NCI-H1417 (cell line): ENCODE measurements around the gene UBE2B.
A peak's percentile ranks its signal among the peaks of the same experiment; 100 is the strongest.

Experiments
- DNase-seq, 3 experiments: peaks; one replicate each; lab custom pipeline; 2025; lab: John Stamatoyannopoulos, UW

Gene UBE2B

DNA sequence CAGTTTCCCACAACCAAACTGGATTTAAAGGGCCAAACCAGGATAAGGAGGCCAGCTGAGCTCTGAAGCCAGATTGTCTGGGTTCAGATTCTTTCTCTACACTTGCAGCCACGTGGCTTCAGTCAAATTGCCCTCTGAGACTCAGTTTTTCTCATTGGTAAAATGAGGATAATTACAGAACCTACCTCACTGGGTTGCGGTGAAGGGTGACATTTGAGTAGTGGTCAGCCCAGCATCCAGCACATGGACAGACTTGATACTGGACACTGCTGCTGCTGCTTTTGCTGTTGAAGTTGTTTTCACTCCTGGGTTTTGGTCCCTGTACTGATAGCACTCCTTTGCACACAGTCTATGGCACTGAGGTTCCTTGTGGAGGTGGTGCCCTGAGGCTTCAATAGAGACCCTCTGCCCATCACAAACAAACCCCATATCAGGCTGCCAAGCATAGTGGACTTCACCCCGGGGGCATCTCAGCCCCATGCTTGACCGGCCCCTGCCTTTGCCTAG lies 66.0 kb downstream of the UBE2B start:
- no peak for DNase-seq

DNA sequence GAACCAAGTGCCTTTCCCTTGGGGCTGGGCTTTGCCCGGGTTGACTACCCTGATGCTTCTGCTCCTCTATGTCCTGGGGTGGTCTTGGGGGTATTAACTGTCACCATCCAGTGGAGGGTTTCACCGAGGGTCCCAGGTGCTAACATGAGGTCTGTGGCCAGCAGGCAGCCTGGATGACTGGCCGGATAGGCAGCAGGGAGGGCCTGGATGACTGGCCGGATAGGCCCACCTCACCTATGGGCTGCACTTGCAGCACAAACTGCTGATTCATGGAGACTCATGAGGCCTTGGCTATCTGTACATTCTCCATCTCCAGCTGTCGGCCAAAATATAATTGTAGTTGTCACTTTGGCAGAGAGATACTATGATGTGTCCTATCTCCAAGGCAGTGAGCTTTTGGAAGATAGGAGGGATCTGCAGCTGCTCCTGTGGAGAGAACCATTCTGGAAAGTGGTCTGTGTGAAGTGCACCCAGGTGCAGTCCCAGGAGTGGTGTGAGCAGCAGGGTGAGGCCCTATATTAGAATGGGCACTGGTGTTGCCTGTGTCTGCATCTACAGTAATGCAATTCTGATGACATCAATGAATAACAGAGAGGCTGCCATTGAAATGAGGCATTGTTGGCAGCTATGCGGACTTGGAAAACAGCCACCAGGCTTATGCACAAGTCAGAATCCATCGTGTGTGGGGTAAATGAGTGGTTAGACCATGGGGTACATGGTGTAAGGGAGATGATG lies 66.6 kb downstream of the UBE2B start:
- DNase-seq: no peak

DNA sequence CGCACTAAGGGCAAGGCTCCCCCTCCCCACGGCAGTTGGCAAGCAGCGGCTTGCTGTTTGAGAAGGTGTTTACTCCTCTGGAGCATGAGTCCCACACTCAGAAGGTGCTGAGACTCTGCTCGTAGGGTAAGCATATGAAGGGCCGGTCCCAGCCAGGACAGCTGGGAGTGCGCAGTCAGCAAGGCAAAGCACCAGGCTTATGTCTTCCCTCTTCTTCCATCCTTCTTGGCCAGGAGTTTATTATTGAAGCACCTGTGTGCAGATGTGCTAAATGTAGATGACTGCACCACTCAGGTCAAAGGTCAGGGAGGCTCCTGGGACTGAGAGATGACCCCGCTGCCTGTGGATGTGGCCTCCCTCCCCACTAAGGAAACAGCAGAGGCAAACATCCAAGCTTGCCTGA lies 67.4 kb downstream of the UBE2B start:
- DNase-seq: no peak

DNA sequence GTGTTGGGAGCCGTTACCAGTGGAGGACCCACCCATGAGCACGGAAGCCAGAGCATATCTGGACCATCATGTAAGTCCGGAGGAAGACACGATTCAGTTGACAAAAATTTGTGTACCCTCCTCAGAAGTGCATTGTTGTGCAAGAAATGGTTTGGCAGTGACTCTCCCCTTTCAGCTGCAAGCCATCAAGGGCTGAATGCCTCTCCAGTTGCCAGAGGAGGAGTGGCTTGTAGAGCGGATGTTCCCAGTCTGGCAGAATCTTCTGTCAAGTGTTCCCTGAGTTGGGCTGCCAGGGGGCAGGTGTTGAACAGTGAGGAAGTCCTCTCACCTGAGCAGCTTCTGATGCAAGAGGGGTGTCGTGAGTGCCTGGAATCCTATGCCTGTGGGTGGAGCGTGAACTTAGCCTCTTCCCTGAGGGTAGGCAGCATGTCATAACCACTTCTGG lies 67.9 kb downstream of the UBE2B start:
- DNase-seq: peak in 1 of 3 experiments; percentile 93

DNA sequence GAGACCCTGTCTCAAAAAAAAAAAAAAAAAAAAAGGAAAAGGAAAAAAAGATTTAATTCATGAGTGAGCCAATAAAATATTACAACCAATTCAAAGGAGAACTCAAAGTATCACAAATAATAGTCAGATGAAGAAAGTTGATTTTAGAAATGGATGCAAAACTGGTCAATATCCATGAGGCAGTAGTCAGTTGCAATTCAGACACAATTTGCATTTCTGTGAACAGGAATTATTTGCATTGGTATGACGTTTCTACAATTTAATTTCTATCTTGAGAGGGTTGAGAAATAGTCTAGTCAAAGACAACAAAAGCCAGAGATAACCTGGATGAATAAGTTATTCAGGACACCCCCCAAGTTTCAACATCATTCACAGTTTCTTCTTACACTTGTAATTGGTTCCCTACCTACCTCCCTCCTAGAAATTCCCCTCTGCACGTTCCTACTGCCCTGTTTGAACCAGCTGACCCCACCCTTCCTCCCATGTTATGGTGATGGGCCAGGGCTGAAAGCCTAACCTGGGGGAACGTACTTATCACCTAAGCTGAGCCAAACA lies 68.9 kb downstream of the UBE2B start:
- no peak for DNase-seq
